Uterus (tissue), 4 donors: ENCODE data around the gene F10. TPM values are rescaled to one million over a fixed set of nuclear protein-coding genes. Genes with fewer than 3 reads are reported as not detected.

Experiments
- DNase-seq, 2 donors: peaks; one replicate each; pipeline ENCODE4 v3.0.0-alpha.2; 2019 to 2020
- H3K27ac ChIP-seq, 2 donors: fragments of 200-600 bp; sonication (generic); 1 replicate in 1 of 2; 2 replicates in 1 of 2; pipeline ENCODE4 v1.5.1; 2016 to 2018
- H3K27me3 ChIP-seq, 2 donors: fragments of 200-600 bp; sonication (generic); one replicate each; pipeline ENCODE4 v1.5.1; 2018 to 2019; ENCODE audit warnings: control low read depth in 1 of 2
- H3K36me3 ChIP-seq, 2 donors: fragments of 200-600 bp; sonication (generic); one replicate each; pipeline ENCODE4 v1.5.1; 2019; ENCODE audit warnings: control low read depth in 1 of 2
- H3K4me1 ChIP-seq, 2 donors: fragments of 200-600 bp; sonication (generic); one replicate each; pipeline ENCODE4 v1.5.1; 2018 to 2019; ENCODE audit warnings: control low read depth in 1 of 2
- H3K4me3 ChIP-seq, 2 donors: fragments of 200-600 bp; sonication (generic); 1 replicate in 1 of 2; 2 replicates in 1 of 2; pipeline ENCODE4 v1.5.1; 2018 to 2019; ENCODE audit warnings: mild to moderate bottlenecking in 1 of 2
- H3K9me3 ChIP-seq, 2 donors: fragments of 200-600 bp; sonication (generic); one replicate each; pipeline ENCODE4 v1.5.1; 2019; ENCODE audit warnings: control low read depth in 1 of 2
- POLR2A ChIP-seq, 2 donors: fragments of 450-650 bp; IDR thresholded peaks; one replicate each; pipeline ENCODE4 v1.6.1; 2016; ENCODE audit warnings: antibody characterized with exemption in 2 of 2, mild to moderate bottlenecking in 1 of 2, moderate library complexity in 1 of 2
- intact Hi-C: fragments of 100-400 bp; cut with DNase I; formaldehyde crosslinking; loops from one replicate; pipeline ENCODE4 v1.15.1; 2023; ENCODE audit warnings: low total_unique reads
- total RNA-seq, 4 donors: library from RNA; depleted of rRNA in 3 of 4; stranded (reverse); fragments of >200 nt in 3 of 4; gene quantifications; one replicate each; pipeline versions ENCODE4 v1.1.0 to v1.2.4, GENCODE V29; 2014 to 2023
- TF ChIP-seq, protein P1 (sequence below), 4 experiments: fragments of 200-600 bp in 2 of 4; fragments of 450-650 bp in 2 of 4; sonication (generic) in 2 of 4; IDR thresholded peaks; one replicate each; pipeline ENCODE4 v1.5.1; 2016 to 2019; ENCODE audit warnings: antibody characterized with exemption in 4 of 4, mild to moderate bottlenecking in 2 of 4, moderate library complexity in 1 of 4
- donor health status: DM: yes; HTN: yes; CAD: no.

F10 gene
- total RNA-seq, 4 donors from 2014 or later: 6.8 to 56.8 (median 12.1) TPM

GRCh38 chr13:113150550-113151365, 28.2 kb downstream of the F10 start:
- intact Hi-C loops: no loop called here
- H3K4me3 ChIP-seq: no peak overlapping the region

DNA sequence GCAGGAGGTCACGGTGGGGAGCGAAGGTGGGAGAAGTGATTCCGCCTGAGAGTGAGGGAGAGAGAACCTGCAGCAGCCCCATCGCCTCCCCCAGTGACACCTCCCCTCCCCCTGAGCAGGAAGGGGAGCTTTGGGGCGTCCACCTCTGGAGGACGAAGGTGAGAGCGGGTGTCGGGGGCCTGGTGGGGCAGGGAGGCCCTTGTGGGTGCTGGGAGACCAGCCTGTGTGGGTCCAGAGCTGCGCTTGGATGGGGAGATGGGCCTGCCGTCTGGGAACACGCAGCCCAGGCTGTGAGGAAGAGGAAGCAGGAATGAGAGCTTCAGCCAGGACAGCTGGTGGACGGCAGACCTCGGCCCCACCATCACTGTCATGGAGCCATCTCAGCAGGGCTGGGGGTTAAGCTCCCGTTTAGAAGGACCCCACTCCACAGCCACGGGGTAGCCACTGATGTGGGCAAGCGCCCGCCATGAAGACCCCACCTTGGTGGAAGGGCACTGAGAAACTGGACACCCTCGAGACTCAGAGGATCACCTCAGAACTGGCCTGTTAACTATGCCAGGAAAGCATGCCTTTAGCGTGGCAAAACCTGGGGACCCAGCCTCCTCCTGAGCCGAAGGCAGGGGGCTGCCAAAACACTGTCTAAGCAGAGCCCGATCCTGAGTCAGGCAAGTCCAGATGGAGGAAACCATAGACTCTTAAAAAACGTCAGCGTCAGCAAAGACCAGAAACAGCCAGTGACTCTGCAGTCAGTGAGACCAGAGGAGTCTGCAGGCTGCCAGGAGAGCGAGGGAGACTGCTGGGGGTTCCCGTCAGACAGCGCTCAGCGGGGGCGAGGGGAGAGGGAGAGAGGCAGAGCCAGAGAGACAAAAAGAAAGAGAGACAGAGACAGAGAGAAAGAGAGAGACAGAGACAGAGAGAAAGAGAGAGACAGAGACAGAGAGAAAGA, 29.4 kb downstream of the F10 start:
- peak in 1 of 2 donors; percentile 40 for DNase-seq
- Histone ChIP-seq H3K4me3 (no peak overlapping the region), H3K36me3 (no peaks in the 10 kb centered on the region), H3K9me3 (no peaks in the 10 kb centered on the region), H3K4me1 (peaks cover 0 to 5% of the 10 kb centered on the region in 2 donors), H3K27me3 (no peaks in the 10 kb centered on the region), H3K27ac (no peak overlapping the region)
- intact Hi-C loops: no loop called here
- TF ChIP-seq, protein P1, sequence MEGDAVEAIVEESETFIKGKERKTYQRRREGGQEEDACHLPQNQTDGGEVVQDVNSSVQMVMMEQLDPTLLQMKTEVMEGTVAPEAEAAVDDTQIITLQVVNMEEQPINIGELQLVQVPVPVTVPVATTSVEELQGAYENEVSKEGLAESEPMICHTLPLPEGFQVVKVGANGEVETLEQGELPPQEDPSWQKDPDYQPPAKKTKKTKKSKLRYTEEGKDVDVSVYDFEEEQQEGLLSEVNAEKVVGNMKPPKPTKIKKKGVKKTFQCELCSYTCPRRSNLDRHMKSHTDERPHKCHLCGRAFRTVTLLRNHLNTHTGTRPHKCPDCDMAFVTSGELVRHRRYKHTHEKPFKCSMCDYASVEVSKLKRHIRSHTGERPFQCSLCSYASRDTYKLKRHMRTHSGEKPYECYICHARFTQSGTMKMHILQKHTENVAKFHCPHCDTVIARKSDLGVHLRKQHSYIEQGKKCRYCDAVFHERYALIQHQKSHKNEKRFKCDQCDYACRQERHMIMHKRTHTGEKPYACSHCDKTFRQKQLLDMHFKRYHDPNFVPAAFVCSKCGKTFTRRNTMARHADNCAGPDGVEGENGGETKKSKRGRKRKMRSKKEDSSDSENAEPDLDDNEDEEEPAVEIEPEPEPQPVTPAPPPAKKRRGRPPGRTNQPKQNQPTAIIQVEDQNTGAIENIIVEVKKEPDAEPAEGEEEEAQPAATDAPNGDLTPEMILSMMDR (IDR thresholded peaks at IDR 0.05): no peak
- TF ChIP-seq POLR2A (IDR thresholded peaks at IDR 0.05): no peak

More at GRCh38 chr13:113150550-113151365, 28.2 kb downstream of the F10 start:
- Histone ChIP-seq H3K27me3 (no peaks in the 10 kb centered on the region), H3K4me1 (peaks cover 0 to 5% of the 10 kb centered on the region in 2 donors), H3K36me3 (no peaks in the 10 kb centered on the region), H3K27ac (no peak overlapping the region), H3K9me3 (no peaks in the 10 kb centered on the region)
- DNase-seq: no peak
- TF ChIP-seq, protein P1 (IDR thresholded peaks at IDR 0.05): no peak
- TF ChIP-seq POLR2A (IDR thresholded peaks at IDR 0.05): no peak

- H3K27ac ChIP-seq: peak overlapping the region in 1 of 2 donors; percentile 84
- intact Hi-C loops: no loop called here
These were observed 30.0 kb downstream of the F10 start for GRCh38 chr13:113152691-113152983.

DNA sequence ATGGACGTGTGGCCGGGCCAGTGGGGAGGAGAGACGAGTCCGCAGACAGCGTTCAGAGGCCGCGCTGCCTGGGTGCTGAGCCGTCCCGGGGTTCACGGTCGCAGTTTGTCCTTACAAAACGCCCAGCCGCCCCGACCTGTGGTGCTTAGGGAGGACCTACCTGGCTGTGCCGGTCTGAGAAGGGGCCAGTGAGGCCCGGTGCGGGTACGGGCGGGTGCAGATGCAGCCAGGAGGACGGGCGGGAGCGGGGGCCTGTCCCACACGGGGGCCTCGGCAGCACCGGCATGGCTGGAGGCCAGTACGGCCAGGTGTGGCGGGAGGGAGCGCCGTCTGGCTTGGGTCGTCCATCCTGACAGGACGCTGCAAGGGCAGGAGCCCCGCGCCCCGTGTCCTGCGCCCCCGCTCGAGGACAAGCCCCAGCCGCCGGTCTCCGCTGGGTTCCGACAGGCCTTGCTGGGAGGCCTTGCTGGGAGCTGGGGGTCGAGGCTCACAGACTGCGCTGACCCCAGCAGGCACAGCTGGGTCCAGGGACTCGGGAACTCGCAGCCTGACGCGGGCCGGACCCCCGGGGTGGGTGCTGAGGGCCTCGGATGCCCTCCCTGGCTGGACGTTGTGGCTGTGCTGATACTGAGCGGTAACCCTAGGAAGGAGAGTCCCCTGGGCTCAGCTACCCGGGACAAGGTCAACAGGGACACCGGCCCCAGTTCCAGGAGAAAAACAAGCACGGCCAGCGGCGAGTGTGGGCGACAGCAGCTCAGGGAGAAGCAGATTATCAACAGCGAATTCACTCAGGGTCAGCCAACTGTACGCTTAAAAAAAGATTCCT, 30.6 kb downstream of the F10 start:
- TF ChIP-seq, protein P1 (IDR thresholded peaks at IDR 0.05): no peak
- no peak for TF ChIP-seq POLR2A (IDR thresholded peaks at IDR 0.05)
- Histone ChIP-seq H3K27me3 (no peaks in the 10 kb centered on the region), H3K4me3 (peak overlapping the region; percentile 41 to 58), H3K9me3 (no peaks in the 10 kb centered on the region), H3K27ac (peak overlapping the region; percentile 73 to 84), H3K4me1 (peaks cover 0 to 5% of the 10 kb centered on the region in 2 donors), H3K36me3 (no peaks in the 10 kb centered on the region)
- intact Hi-C loops: no loop called here
- peak; percentile 53 to 57 for DNase-seq

More at GRCh38 chr13:113152691-113152983, 30.0 kb downstream of the F10 start:
- no peak for DNase-seq
- no peaks in the 10 kb centered on the region for H3K27me3 ChIP-seq
- peak overlapping the region; percentile 41 to 58 for H3K4me3 ChIP-seq
- no peaks in the 10 kb centered on the region for H3K36me3 ChIP-seq
- no peaks in the 10 kb centered on the region for H3K9me3 ChIP-seq
- TF ChIP-seq, protein P1 (IDR thresholded peaks at IDR 0.05): no peak
- TF ChIP-seq POLR2A (IDR thresholded peaks at IDR 0.05): no peak
- H3K4me1 ChIP-seq: peaks cover 0 to 5% of the 10 kb centered on the region in 2 donors
